ENCODE measurements around the gene RHD.
"Not testable (repeated sequence)": the region's sequence is repeated elsewhere in the genome, so short reads cannot be mapped to it uniquely, and the experiment has no call there.

The RHD gene

DNA sequence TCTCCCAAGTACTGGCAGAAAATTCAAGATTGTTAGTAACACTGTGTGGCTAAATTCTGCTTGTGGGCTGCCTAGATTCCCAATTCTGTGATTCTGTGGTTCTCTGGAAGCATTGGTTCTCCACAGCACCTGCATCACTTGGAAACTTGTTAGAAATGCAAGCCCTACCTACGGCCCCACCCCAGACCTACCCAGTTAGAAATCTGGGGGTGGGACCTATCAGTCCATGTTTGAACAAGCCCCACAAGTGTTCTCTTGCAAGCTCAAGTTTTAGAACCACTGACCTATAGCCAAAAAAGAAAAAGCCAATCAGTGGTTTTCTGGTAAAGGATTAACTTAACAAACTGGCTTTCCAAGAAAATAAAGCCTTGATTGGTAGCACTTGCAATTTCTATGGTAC, 35.9 kb downstream of the RHD start:
- not testable (repeated sequence) for DNase-seq (ENCODE audit: low read depth in 2 of 2)

DNA sequence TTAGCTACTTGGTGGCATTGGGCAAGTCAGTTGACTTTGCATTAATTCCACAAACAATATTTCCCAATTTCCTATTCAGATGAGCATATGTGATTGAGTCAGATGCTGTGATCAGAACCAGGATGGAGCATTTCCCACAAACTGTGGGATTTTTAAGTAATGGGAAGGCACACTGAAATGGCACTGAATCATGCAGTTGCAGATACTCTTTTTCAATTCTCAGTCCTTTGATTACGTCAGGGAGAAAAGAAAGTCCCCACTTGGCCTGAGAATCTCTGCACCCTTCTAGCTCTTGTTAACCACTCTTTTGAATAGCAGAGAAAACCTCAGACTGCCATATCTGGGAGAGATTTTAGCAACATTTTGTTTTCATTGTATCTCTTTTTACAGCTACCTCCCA, 36.8 kb downstream of the RHD start:
- not testable (repeated sequence) for DNase-seq (ENCODE audit: low read depth in 2 of 2)

DNA sequence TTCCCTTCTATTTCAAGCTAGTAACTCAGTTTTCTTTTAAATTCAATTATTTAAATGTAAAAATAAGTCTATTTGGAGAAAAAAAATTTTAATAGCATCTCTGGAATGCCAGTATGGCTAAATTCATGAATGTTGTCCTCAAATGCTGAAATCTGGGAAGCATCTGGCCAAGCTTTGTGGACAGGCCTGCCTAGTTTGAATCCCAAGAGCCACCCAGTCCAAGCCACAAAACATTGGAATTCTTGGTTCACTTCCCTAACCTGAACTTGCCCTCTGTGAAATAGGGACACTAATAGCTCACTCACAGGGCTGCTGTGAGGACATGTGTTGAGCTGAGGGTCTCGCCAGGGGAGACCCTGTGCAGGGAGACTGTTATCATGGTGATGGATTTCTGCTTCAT, 37.2 kb downstream of the RHD start:
- not testable (repeated sequence) for DNase-seq (ENCODE audit: low read depth in 2 of 2)

DNA sequence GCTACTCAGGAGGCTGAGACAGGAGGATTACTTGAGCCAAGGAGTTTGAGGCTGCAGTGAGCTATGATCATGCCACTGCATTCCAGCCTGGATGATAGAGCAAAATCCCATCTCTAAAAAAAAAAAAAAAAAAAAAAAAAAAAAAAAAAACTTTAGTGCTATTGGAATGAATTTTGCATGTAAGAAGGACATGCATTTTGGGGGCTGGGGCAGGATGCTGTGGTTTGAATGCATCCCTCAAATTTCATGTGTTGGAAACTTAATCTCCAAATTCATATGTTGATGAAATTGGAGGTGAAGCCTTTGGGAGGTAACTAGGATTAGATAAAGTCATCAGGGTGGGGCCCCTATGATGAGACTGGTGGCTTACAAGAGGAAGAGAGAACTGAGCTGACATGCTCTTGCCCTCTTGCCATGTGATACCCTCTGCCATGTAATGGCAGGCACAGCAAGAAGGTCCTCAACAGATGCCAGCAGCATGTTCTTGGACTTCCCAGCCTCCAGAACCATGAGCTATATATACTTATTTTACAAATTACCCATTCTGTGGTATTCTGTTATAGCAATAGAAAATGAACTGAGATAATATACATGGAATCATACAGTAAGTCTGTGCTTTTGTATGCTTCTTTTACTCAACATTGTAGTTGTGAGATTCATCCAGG, 40.6 kb downstream of the RHD start:
- not testable (repeated sequence) for DNase-seq (ENCODE audit: low read depth in 2 of 2)

DNA sequence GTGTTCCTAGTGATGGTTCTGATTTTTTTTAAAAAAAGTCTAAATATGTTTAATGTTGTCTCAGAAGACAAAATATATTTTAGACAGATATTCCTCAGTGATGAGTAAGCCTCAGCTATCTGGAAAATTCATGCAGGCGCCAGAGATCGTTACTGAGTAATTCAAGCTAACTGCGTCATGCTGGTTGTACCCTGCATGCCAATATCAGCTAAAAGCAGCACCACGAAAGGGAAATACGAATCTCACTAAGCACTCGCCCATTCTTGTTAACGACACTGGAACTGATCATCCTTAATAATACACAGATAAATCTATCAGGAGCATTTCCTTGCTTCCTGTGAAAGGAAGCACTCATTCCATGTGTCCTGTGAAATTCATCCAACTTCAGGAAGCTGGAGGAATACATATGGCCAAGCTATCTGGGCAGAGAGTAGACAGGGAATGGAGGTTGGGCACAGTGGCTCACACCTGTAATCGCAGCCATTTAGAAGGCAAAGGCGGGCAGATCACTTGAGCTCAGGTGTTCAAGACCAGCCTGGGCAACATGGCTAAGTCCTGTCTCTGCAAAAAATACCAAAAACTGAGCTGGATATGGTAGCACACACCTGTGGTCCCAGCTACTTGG, 48.1 kb downstream of the RHD start:
- DNase-seq (ENCODE audit: low read depth in 2 of 2) = not testable (repeated sequence)

DNA sequence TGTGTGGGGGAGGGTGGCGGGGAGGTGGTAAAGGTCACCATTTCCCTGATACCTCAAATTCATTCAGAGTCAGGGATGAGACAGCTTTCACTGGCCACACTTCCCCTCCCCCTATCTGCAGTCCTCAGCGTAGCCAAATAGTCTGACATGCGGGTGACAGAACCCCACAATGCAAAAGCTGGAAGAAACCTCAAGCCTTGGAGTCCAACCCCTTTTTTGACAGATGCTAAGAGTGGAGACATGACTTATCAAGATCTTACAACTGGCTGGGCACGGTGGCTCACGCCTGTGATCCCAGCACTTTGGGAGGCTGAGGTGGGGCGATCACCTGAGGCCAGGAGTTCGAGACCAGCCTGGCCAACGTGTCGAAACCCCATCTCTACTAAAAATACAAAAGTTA, 49.8 kb downstream of the RHD start:
- not testable (repeated sequence) for DNase-seq (ENCODE audit: low read depth in 2 of 2)

DNA sequence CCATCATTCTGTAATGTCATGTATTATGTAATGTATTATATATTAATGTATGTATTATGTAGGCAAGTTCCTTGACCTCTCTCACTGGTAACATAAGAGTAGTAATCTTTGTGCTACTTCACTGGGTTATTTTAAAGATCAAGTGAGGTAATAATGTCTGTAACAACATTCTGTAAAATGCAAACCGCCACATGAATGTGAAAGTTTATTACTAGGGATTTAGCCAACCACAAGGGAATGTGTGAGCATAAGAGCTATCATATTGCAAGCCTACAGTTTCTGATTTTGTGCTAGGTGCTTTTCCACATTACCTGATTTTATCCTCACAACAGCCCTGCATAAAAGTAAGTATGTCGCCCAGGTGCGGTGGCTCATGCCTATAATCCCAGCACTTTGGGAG, 52.1 kb downstream of the RHD start:
- DNase-seq (ENCODE audit: low read depth in 2 of 2) = not testable (repeated sequence)

DNA sequence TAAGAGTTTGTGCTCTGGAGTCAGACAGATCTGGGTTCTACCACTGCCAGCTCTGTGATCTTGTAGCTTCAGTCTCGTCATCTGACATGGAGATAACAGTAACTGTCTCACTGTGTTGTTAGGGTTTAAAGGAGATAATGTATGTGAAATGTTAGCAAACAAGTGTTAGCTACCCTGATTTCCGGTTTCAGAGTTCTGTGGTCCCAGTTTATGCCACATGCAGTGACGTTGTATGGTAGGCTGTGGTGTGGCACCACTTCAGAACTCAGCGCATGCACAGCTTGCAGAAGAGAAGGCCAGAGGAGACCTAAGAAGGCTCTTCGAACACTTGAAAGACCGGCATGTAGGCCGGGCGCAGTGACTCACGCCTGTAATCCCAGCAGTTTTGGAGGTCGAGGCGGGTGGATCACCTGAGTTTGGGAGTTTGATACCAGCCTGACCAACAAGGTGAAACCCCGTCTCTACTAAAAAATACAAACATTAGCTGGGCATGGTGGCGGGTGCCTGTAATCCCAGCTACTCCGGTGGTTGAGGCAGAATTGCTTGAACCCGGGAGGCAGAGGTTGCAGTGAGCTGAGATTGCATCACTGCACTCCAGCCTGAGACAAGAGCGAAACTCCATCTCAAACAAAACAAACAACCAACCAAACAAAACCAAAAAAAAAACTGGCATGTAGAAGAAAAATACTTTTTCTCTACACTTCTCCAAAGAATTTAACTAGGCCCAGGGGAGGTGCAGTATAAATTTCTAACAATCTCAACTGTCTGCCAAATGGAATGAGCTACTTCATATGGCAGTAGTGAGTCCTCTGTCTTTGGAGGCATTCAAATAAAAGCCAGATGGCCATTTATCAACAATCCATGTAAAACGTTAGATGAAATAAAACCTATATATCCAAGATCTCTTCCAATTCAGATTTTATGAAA, 55.8 kb downstream of the RHD start:
- not testable (repeated sequence) for DNase-seq (ENCODE audit: low read depth in 2 of 2)

DNA sequence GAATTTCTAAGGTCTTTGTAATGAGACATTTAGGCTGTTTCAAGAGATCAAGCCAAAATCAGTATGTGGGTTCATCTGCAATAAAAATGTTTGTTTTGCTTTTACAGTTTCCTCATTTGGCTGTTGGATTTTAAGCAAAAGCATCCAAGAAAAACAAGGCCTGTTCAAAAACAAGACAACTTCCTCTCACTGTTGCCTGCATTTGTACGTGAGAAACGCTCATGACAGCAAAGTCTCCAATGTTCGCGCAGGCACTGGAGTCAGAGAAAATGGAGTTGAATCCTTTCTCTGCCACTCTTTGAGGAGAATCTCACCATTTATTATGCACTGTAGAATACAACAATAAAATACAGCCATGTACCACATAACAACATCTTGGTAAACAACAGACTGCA, 56.5 kb downstream of the RHD start:
- DNase-seq (ENCODE audit: low read depth in 2 of 2) = not testable (repeated sequence)

DNA sequence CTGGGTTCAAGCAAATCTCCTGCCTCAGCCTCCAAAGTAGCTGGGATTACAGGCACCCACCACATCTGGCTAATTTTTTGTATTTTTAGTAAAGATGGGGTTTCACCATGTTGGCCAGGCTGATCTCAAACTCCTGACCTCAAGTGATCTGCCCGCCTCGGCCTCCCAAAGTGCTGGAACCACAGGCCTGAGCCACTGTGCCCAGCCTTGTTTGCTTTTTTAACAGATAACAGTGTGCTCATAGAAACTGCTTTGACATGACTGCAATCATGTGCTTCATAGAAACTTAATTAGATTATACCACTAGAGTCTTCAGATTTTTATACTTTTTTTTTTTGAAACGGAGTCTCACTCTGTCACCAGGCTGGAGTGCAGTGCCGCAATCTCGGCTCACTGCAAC, 57.0 kb downstream of the RHD start:
- not testable (repeated sequence) for DNase-seq (ENCODE audit: low read depth in 2 of 2)

DNA sequence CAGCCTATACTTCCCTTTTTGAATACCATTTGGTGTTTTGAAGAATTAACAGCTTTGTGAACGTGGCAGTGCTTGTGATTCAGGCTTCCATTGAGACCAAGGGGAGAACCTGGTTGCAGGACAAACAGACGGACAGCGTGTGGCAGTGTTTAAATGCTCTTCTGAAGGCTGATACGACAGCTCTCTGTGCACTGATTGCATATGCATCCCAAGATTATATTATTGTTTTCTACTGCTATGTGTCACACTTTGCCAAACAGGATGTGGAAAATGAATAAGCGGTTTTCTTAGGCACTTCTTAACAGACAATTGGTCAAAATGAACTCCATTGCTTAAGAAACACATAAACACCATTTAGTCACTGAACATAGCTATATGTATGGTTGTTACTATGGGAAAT, 57.6 kb downstream of the RHD start:
- DNase-seq (ENCODE audit: low read depth in 2 of 2) = not testable (repeated sequence)

DNA sequence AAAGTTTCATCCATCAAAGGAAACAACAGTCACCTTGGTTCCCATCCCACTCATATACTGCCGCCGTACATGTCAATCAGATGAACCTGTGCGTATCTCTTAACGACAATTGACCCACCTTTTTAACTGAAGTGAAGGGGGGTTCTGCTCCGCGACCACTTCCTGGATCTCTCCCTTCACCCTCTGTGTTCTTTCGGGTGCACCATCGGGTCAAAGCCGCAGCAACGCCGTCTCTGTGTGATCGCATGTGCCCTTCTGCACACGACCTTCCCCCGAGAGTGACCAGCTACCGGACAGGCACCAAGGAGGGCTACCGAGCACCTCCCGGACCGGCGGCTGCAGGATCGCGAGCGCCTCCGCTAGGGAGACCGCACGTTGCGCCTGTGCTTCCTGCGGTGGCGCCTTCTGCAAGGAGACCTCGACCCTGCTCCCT, 64.6 kb downstream of the RHD start:
- peak in 1 of 2 donors; percentile 8 for DNase-seq (ENCODE audit: low read depth in 2 of 2)

DNA sequence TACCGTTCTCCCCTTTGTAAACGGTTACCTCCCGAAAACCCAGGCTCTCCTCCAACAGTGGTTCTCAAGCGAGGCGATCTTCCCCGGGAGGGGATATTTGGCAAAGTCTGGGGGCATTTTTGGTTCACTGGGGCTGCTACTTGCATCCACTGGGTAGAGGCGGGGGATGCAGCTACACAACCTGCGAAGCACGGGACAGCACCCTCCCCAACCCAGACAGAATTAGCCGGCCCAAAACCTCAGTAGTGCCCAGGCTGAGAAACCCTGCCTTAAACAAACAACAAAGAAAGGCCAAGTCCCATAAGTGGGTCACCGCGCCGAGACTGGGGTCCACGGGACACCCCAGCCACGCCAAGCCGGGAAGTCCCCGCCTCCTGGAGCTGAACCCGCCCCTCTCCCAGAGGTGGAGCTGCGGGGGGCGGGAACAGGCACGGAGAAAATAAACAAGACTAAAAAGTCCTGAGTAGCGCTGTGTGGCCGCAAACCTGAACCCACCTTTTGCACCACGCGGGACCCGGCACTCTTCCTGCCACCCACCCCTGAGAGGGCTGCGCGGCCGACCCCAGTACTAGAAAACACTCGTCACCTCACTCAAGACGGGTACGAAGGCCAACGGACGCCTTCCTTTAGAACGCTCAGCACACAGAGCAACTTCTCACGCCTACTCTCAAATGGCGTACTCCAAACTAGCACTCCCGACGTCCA, 65.3 kb downstream of the RHD start:
- DNase-seq (ENCODE audit: low read depth in 2 of 2) = peak in 1 of 2 donors; percentile 3

DNA sequence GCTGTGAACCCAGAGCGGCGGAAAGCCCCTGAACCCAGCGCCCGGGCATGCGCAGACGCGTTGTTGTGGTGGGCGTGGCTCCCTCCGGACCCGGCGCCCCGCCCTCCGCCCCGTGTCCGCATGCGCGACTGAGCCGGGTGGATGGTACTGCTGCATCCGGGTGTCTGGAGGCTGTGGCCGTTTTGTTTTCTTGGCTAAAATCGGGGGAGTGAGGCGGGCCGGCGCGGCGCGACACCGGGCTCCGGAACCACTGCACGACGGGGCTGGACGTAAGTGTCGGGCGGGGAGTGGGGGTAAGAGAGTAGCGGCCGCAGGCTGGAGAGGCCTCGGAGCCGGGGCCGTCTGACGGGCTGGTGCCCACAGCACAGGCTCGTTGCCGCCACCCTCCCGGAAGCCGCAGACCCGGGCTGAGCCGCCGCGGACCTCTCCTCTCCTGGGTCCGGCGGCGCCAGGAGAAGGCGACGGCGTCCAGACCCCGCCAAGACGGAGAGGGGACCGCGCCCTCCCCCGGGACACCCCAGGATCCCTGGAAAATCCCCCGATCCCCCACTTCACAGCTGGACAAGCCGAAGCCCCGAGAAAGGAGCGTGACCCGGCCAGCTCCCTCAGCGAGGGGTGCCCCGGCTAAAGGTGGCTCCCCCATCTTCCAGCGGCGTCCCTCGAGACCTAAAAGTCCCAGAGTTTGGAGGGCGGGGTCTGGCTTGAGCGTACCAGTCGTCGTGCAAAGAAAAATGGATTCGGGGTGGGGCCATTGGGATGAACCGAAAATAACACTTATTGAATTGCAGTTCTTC, 66.1 kb downstream of the RHD start, which contains the start of gene TMEM50A:
TSS of gene TMEM50A (plus strand) at position 147 of the 794 bp plus-strand sequence. CDS start 2,153 bp downstream, outside the sequence.
- DNase-seq (ENCODE audit: low read depth in 2 of 2) = peak; percentile 80 to 82

DNA sequence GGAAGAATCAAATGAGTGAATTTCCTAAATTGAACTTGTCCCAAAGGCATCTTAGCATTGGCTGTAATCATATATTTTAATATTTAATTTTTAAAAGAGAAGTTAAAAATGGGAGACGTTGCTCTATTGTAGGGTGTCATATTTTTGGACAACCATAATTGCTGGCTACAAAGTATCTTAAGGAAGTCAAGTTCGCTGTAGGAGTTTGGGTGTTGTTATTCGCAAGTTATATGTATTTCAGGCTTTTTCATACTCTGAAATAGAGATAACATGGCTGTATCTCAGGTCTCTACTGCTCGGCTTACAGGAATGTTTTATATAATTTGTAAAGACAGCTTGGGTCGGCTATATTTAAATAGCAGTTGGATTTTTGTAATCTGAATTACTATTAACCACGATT, 66.7 kb downstream of the RHD start:
- DNase-seq (ENCODE audit: low read depth in 2 of 2) = no peak

DNA sequence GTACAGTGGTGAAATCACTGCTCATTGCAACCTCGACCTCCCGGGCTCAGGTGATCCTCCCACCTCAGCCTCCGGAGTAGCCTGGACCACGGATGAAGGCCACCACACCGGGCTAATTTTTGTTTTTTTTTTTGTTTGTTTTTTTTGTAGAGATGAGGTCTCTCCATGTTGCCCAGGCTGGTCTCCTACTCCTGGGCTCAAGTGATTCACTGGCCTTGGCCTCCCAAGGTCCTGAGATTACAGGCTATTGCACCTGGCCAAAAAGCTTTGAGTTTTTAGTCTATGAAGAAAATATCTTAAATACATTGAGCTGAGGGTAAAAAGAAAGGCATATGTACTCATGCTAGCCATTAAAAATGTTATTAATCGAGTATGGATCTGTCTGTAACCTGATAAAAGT, 69.4 kb downstream of the RHD start:
- no peak for DNase-seq (ENCODE audit: low read depth in 2 of 2)

DNA sequence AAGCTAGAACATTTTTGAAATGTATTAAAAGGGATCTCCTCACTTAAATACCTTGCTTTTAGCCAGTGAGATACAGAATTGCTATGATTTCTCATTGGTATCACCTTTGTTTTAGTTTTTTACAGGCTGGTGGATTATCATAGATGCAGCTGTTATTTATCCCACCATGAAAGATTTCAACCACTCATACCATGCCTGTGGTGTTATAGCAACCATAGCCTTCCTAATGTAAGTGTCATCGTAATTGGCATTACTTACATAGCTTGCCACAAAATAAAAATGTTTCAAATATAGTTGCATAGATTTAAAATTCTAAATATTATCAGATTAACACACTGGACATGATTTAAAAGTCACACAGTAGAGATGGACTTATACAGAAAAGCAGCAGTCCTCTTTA, 70.5 kb downstream of the RHD start:
- DNase-seq (ENCODE audit: low read depth in 2 of 2) = no peak

DNA sequence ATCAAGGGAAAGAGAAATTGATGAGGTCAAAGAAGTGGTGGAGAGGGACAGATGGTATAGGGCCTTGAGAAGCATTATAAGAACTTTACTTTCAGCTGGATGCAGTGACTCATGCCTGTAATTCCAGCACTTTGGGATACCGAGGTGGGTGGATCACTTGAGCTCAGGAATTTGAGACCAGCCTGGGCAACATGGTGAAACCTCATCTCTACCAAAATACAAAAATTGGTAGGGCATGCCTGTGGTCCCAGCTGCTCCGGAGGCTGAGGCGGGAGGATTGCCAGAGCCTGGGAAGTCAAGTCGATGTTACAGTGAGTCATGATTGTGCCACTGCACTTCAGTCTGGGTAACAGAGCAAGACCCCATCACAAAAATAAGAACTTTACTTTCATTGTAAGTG, 71.6 kb downstream of the RHD start:
- no peak for DNase-seq (ENCODE audit: low read depth in 2 of 2)

DNA sequence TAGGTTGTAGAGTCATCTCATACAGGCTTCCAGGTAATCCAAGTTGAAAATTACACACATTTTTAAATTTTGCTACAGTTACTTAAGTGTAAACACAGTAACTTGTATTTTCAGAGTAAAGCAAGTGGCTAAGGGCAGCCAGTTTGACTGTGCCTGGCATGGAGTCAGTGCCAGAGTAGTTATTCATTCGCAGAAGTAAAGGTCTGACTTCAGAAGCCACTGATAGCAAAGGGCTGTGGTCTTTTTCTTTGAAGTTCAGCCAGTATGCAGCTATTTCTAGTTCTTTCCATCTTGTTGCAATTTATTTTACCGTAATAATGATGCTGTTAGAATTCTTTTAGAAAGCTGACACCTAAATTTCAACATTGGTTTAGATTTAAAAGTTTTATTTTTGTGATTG, 75.2 kb downstream of the RHD start:
- no peak for DNase-seq (ENCODE audit: low read depth in 2 of 2)

DNA sequence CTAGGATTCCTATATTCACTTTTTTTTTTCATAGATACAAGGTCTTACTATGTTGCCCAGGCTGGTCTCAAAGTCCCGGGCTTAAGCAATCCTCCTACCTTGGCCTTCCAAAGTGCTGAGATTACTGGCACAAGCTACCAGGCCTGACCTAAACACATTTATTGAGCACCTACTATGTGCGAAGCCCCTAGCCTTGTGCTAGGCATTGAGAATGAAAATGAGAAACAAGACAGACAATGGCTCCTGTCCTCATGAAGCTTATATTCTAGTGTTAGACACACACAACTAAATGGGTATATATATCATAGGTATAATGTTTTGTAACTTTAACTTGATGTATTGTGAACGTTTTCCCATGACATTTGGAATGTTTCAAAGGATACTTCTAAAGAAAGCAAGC, 77.3 kb downstream of the RHD start:
- DNase-seq (ENCODE audit: low read depth in 2 of 2) = no peak

DNA sequence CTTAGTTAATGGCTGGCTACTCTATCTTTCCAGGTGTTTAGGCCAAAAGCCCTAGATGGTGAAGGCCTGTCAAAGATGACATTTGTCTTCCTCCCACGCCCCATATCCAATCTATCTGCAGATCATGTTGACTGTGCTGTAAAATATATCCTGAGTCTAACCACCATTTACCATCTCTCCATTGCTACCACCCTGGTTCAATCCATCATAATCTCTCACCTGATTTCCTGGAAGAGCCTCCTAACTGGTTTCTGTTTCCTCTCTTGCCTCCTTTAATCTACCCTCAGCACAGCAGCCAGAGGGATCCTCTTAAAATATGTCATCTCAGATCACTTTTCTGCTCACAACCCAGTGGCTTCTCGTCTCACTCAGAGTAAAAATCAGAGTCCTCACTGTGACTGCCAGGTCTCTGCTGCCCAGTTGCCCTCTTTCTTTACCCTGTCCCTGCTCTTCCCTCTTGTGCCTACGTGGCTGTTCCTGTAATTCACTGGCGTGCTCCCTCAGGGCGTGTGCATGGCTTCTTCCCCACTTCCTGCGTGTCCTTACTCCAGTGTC, 83.6 kb downstream of the RHD start:
- no peak for DNase-seq (ENCODE audit: low read depth in 2 of 2)

Data from activated CD8-positive, alpha-beta memory T cell treated with anti-CD3 and anti-CD28 coated beads for 4 hours (primary cell).